ENCODE measurements around the gene INA.

The INA gene

GRCh38 chr10:103284170-103284569 lies 7.2 kb downstream of the INA start:
- Histone ChIP-seq H3K4ac (ENCODE audit: low read length) (no peak overlapping the region), H2BK5ac (ENCODE audit: low read length) (no peak overlapping the region), H3K18ac (ENCODE audit: low read length) (no peak overlapping the region), H3K4me1 (ENCODE audit: control insufficient read depth in 2 of 2, insufficient read depth in 1 of 2, low read depth in 1 of 2, low read length in 2 of 2) (peaks cover 8 to 10% of the 10 kb centered on the region in 2 donors), H3K79me1 (ENCODE audit: low read depth, low read length) (no peaks in the 10 kb centered on the region), H2BK15ac (ENCODE audit: low read length) (no peak overlapping the region), H2AK5ac (ENCODE audit: low read depth, low read length) (no peak overlapping the region), H2BK12ac (ENCODE audit: low read length) (no peak overlapping the region), H3K27me3 (ENCODE audit: control insufficient read depth in 3 of 3, insufficient read depth in 3 of 3, low read depth in 1 of 3, low read length in 3 of 3) (no peaks in the 10 kb centered on the region), H3K9ac (ENCODE audit: low read depth, low read length, poor library complexity) (no peak overlapping the region), H3K4me2 (ENCODE audit: insufficient read depth, low read length, poor library complexity, severe bottlenecking) (no peak overlapping the region), H3K23ac (ENCODE audit: low read depth, low read length, poor library complexity) (no peak overlapping the region), H3K4me3 (ENCODE audit: low read length in 2 of 2) (no peak overlapping the region), H3K14ac (ENCODE audit: low read length) (no peak overlapping the region), H2AFZ (ENCODE audit: low read length) (no peak overlapping the region), H4K91ac (ENCODE audit: low read depth, low read length, poor library complexity) (no peak overlapping the region), H3K27ac (replicated peaks; ENCODE audit: low read length) (no peak overlapping the region), H4K8ac (ENCODE audit: low read depth, low read length) (no peak overlapping the region), H3K9me3 (replicated peaks in 1 of 2; ENCODE audit: control insufficient read depth in 2 of 2, insufficient read depth in 1 of 2, low read depth in 1 of 2, low read length in 2 of 2) (no peaks in the 10 kb centered on the region), H3K36me3 (replicated peaks in 1 of 2; ENCODE audit: control insufficient read depth in 2 of 2, insufficient read depth in 2 of 2, low read length in 2 of 2) (peaks cover 0 to 40% of the 10 kb centered on the region in 2 donors), H2BK120ac (ENCODE audit: low read depth, low read length) (no peak overlapping the region)
- WGBS, 2 donors (ENCODE audit: extremely low coverage in 2 of 2, insufficient read length in 2 of 2, insufficient replicate concordance in 1 of 2) = no CpG with 5 or more reads among the region's 11 CpGs
- no peak for DNase-seq (ENCODE audit: low spot score)

- no peak overlapping the region for H3K23ac ChIP-seq (ENCODE audit: low read depth, low read length, poor library complexity)
- no peak overlapping the region for H2BK12ac ChIP-seq (ENCODE audit: low read length)
- H3K4ac ChIP-seq (ENCODE audit: low read length) = no peak overlapping the region
- H3K27me3 ChIP-seq (ENCODE audit: control insufficient read depth in 3 of 3, insufficient read depth in 3 of 3, low read depth in 1 of 3, low read length in 3 of 3) = no peaks in the 10 kb centered on the region
- no peak overlapping the region for H2BK15ac ChIP-seq (ENCODE audit: low read length)
- H3K4me2 ChIP-seq (ENCODE audit: insufficient read depth, low read length, poor library complexity, severe bottlenecking) = no peak overlapping the region
- WGBS, 2 donors (ENCODE audit: extremely low coverage in 2 of 2, insufficient read length in 2 of 2, insufficient replicate concordance in 1 of 2) = no CpG with 5 or more reads among the region's 5 CpGs
- no peaks in the 10 kb centered on the region for H3K79me1 ChIP-seq (ENCODE audit: low read depth, low read length)
- H3K14ac ChIP-seq (ENCODE audit: low read length) = no peak overlapping the region
- H3K9me3 ChIP-seq (replicated peaks in 1 of 2; ENCODE audit: control insufficient read depth in 2 of 2, insufficient read depth in 1 of 2, low read depth in 1 of 2, low read length in 2 of 2) = no peaks in the 10 kb centered on the region
- H3K18ac ChIP-seq (ENCODE audit: low read length) = no peak overlapping the region
- no peak overlapping the region for H2AFZ ChIP-seq (ENCODE audit: low read length)
- no peak overlapping the region for H3K4me3 ChIP-seq (ENCODE audit: low read length in 2 of 2)
- no peak overlapping the region for H2BK120ac ChIP-seq (ENCODE audit: low read depth, low read length)
- H2BK5ac ChIP-seq (ENCODE audit: low read length) = no peak overlapping the region
- DNase-seq (ENCODE audit: low spot score) = no peak
- no peak overlapping the region for H2AK5ac ChIP-seq (ENCODE audit: low read depth, low read length)
- peaks cover 0 to 39% of the 10 kb centered on the region in 2 donors for H3K36me3 ChIP-seq (replicated peaks in 1 of 2; ENCODE audit: control insufficient read depth in 2 of 2, insufficient read depth in 2 of 2, low read length in 2 of 2)
- no peak overlapping the region for H4K8ac ChIP-seq (ENCODE audit: low read depth, low read length)
- H4K91ac ChIP-seq (ENCODE audit: low read depth, low read length, poor library complexity) = no peak overlapping the region
- no peak overlapping the region for H3K27ac ChIP-seq (replicated peaks; ENCODE audit: low read length)
- H3K4me1 ChIP-seq (ENCODE audit: control insufficient read depth in 2 of 2, insufficient read depth in 1 of 2, low read depth in 1 of 2, low read length in 2 of 2) = no peaks in the 10 kb centered on the region
- H3K9ac ChIP-seq (ENCODE audit: low read depth, low read length, poor library complexity) = no peak overlapping the region
Measured at GRCh38 chr10:103287992-103288391, 11.1 kb downstream of the INA start.

- no peak overlapping the region for H3K4me2 ChIP-seq (ENCODE audit: insufficient read depth, low read length, poor library complexity, severe bottlenecking)
- H3K27ac ChIP-seq (replicated peaks; ENCODE audit: low read length) = no peak overlapping the region
- no peak for DNase-seq (ENCODE audit: low spot score)
- H2BK12ac ChIP-seq (ENCODE audit: low read length) = no peak overlapping the region
- H3K23ac ChIP-seq (ENCODE audit: low read depth, low read length, poor library complexity) = no peak overlapping the region
- no peak overlapping the region for H3K9ac ChIP-seq (ENCODE audit: low read depth, low read length, poor library complexity)
- peaks cover 0 to 37% of the 10 kb centered on the region in 2 donors for H3K36me3 ChIP-seq (replicated peaks in 1 of 2; ENCODE audit: control insufficient read depth in 2 of 2, insufficient read depth in 2 of 2, low read length in 2 of 2)
- no peaks in the 10 kb centered on the region for H3K9me3 ChIP-seq (replicated peaks in 1 of 2; ENCODE audit: control insufficient read depth in 2 of 2, insufficient read depth in 1 of 2, low read depth in 1 of 2, low read length in 2 of 2)
- WGBS, 2 donors (ENCODE audit: extremely low coverage in 2 of 2, insufficient read length in 2 of 2, insufficient replicate concordance in 1 of 2) = no CpG with 5 or more reads among the region's 4 CpGs
- H3K4me3 ChIP-seq (ENCODE audit: low read length in 2 of 2) = no peak overlapping the region
- H3K14ac ChIP-seq (ENCODE audit: low read length) = no peak overlapping the region
- no peaks in the 10 kb centered on the region for H3K4me1 ChIP-seq (ENCODE audit: control insufficient read depth in 2 of 2, insufficient read depth in 1 of 2, low read depth in 1 of 2, low read length in 2 of 2)
- H2AFZ ChIP-seq (ENCODE audit: low read length) = no peak overlapping the region
- no peak overlapping the region for H2BK15ac ChIP-seq (ENCODE audit: low read length)
- no peak overlapping the region for H2BK5ac ChIP-seq (ENCODE audit: low read length)
- no peaks in the 10 kb centered on the region for H3K27me3 ChIP-seq (ENCODE audit: control insufficient read depth in 3 of 3, insufficient read depth in 3 of 3, low read depth in 1 of 3, low read length in 3 of 3)
- no peak overlapping the region for H2AK5ac ChIP-seq (ENCODE audit: low read depth, low read length)
- no peak overlapping the region for H2BK120ac ChIP-seq (ENCODE audit: low read depth, low read length)
- H3K79me1 ChIP-seq (ENCODE audit: low read depth, low read length) = no peaks in the 10 kb centered on the region
- H3K4ac ChIP-seq (ENCODE audit: low read length) = no peak overlapping the region
- H4K91ac ChIP-seq (ENCODE audit: low read depth, low read length, poor library complexity) = no peak overlapping the region
- no peak overlapping the region for H3K18ac ChIP-seq (ENCODE audit: low read length)
- H4K8ac ChIP-seq (ENCODE audit: low read depth, low read length) = no peak overlapping the region
Measured at GRCh38 chr10:103291588-103291987, 14.7 kb downstream of the INA start.

- Histone ChIP-seq H3K18ac (ENCODE audit: low read length) (no peak overlapping the region), H3K4ac (ENCODE audit: low read length) (no peak overlapping the region), H3K4me3 (ENCODE audit: low read length in 2 of 2) (no peak overlapping the region), H3K4me2 (ENCODE audit: insufficient read depth, low read length, poor library complexity, severe bottlenecking) (no peak overlapping the region), H2BK5ac (ENCODE audit: low read length) (no peak overlapping the region), H2BK15ac (ENCODE audit: low read length) (no peak overlapping the region), H4K91ac (ENCODE audit: low read depth, low read length, poor library complexity) (no peak overlapping the region), H3K36me3 (replicated peaks in 1 of 2; ENCODE audit: control insufficient read depth in 2 of 2, insufficient read depth in 2 of 2, low read length in 2 of 2) (no peaks in the 10 kb centered on the region), H3K9ac (ENCODE audit: low read depth, low read length, poor library complexity) (no peak overlapping the region), H3K14ac (ENCODE audit: low read length) (no peak overlapping the region), H2BK120ac (ENCODE audit: low read depth, low read length) (no peak overlapping the region), H2AFZ (ENCODE audit: low read length) (no peak overlapping the region), H4K8ac (ENCODE audit: low read depth, low read length) (no peak overlapping the region), H2BK12ac (ENCODE audit: low read length) (no peak overlapping the region), H3K27me3 (ENCODE audit: control insufficient read depth in 3 of 3, insufficient read depth in 3 of 3, low read depth in 1 of 3, low read length in 3 of 3) (no peaks in the 10 kb centered on the region), H2AK5ac (ENCODE audit: low read depth, low read length) (no peak overlapping the region), H3K27ac (replicated peaks; ENCODE audit: low read length) (no peak overlapping the region), H3K79me1 (ENCODE audit: low read depth, low read length) (no peaks in the 10 kb centered on the region), H3K4me1 (ENCODE audit: control insufficient read depth in 2 of 2, insufficient read depth in 1 of 2, low read depth in 1 of 2, low read length in 2 of 2) (no peaks in the 10 kb centered on the region), H3K23ac (ENCODE audit: low read depth, low read length, poor library complexity) (no peak overlapping the region), H3K9me3 (replicated peaks in 1 of 2; ENCODE audit: control insufficient read depth in 2 of 2, insufficient read depth in 1 of 2, low read depth in 1 of 2, low read length in 2 of 2) (no peaks in the 10 kb centered on the region)
- WGBS, 2 donors (ENCODE audit: extremely low coverage in 2 of 2, insufficient read length in 2 of 2, insufficient replicate concordance in 1 of 2) = no CpG with 5 or more reads among the region's 2 CpGs
- no peak for DNase-seq (ENCODE audit: low spot score)
Measured at GRCh38 chr10:103295374-103296015, 18.6 kb downstream of the INA start.
